ENCODE measurements around the gene PRKCA. TPM values are rescaled to one million over a fixed set of nuclear protein-coding genes. Genes with fewer than 3 reads are reported as not detected.

The PRKCA gene
- total and polyA plus RNA-seq, 2 of the 13 experiments (the other 11 are each of a cell fraction or from before 2014, with no cell fraction given): 18.5 to 21.5 TPM

DNA sequence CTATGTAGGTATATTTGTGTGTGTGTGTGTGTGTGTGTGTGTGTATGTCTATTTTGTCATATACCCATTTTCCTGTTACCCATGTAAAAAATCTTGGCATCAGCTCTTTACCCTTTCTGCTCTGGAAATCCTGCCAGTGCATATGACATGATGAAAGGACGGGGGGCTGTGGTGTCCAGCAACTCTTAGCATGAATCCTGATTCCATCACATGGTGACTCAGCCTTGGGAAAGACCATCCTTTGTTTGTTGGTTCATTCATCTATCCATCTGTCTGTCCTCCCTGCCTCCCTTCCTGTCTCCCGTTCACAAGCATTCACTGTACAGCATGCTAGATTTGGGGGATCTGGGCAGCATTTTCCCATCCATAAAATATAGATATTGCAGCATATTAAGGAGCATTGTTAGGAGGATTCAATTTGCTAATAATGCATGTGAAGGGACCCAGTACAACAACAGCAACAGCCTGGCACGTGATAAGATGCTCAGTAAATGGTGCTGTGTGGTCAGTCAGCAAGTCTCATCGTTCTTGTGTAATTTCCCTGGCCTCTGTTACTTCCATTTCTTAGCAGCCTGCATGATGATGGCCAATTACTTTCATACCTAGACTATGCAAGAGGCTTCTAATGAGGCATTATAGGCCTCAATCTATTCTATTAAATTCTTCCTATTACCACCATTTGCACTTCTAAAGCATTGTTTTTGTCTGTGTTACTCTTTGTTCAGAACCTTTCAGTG lies 191.0 kb downstream of the PRKCA start:
- Histone ChIP-seq H3K9ac (ENCODE audit: insufficient read depth, low read depth, low read length) (no peak overlapping the region), H3K4me1 (ENCODE audit: insufficient read depth, low read length) (peaks cover 59% of the 10 kb centered on the region), H2AFZ (ENCODE audit: low read length) (no peak overlapping the region), H3K4me2 (ENCODE audit: low read depth, low read length) (no peak overlapping the region), H3K27ac (ENCODE audit: extremely low read length, insufficient read depth, low read length) (peak overlapping the region; percentile 20), H3K79me2 (ENCODE audit: insufficient read depth, low read length) (peaks cover 9% of the 10 kb centered on the region), H4K20me1 (ENCODE audit: insufficient read depth, low read length) (no peaks in the 10 kb centered on the region), H3K4me3 (replicated peaks in 1 of 3; ENCODE audit: insufficient read depth in 1 of 3, low read depth in 2 of 3, low read length in 3 of 3) (no peak overlapping the region), H3K36me3 (replicated peaks in 1 of 2; ENCODE audit: control insufficient read depth in 1 of 2, insufficient read depth in 2 of 2, low read length in 2 of 2) (peaks cover 1 to 4% of the 10 kb centered on the region in 2 experiments; a peak in 1 of 5 replicates), H3K27me3 (ENCODE audit: control insufficient read depth in 1 of 2, insufficient read depth in 2 of 2, low read length in 2 of 2) (no peaks in the 10 kb centered on the region), H3K9me3 (ENCODE audit: low read length) (no peaks in the 10 kb centered on the region)
- WGBS (ENCODE audit: low lambda C conversion rate): 92% methylated on average over 4 of the region's 4 CpGs
- BruUV-seq (replicated peaks): no TSS peak
- ATAC-seq (no peak; the same call in 2 of the 3 replicates), DNase-seq (ENCODE audit: low spot score) (no peak), FAIRE-seq (no peak)
- intact Hi-C loops (cut with micrococcal nuclease; ENCODE audit: unreplicated experiment): no loop called here
- no peak for TF ChIP-seq ZNF441 (CRISPR knock-in tag; IDR thresholded peaks at IDR 0.05; ENCODE audit: borderline replicate concordance)
- TF ChIP-seq TBP (CRISPR knock-in tag; IDR thresholded peaks at IDR 0.05): no peak
- peak; percentile 67 for TF ChIP-seq FOSL2 (CRISPR knock-in tag; IDR thresholded peaks at IDR 0.05)
- TF ChIP-seq, protein P1, sequence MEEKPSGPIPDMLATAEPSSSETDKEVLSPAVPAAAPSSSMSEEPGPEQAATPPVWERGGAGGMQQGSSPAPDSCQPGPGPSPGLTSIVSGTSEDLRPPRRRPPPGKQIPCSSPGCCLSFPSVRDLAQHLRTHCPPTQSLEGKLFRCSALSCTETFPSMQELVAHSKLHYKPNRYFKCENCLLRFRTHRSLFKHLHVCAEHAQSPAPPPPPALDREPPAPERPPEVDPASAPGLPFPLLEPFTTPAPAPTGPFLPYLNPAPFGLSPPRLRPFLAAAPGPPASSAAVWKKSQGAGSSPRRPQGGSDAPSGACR (CRISPR knock-in tag; IDR thresholded peaks at IDR 0.05): 0 out of 2 replicates have a peak, but pooled peaks have one; percentile 5
- in situ Hi-C loops (cut with HindIII; ENCODE audit: extremely low pct_ligation_motif_present, low pct_unique_long_range_greater_than_20kb): no loop called here
- ChIA-PET POLR2A (no interaction called here), CTCF (ENCODE audit: low intra/inter-chr PET ratio, low total read pairs) (no interaction called here)

DNA sequence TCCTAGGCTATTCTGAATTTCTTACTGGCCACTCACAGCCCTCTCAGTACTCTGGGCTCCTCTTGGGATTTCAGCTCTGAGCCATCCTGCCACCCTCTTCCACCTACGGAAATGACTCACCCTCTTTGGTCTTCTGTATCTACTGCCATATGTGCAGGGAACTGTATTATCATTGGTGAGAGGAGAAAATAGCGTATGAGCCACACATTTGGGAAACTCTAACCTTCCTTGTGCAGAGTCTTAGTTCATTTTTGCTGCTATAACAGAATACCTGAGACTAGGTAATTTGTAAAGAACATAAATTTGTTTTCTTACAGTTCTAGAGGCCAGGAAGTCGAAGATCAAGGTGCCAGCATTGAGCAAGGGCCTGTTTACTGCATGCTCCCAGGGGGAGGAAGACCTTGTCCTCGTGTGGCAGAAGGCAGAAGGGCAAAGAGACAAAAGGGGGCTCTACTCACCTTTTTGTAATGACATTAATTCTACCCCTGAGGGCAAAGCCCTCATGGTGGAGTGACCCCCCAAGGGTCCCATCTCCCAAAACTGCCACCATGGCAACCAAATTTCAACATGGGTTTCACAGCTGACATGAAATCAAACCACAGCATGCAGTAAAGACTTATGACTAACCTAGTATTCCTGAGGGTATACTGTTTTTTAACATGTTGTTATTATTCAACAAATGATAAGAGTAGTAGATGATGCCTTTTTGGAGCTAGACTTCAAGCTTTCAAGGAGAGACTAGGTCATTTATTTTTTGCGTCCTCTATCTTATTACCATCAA lies 191.8 kb downstream of the PRKCA start:
- DNase-seq (ENCODE audit: low spot score): no peak
- 59% methylated on average over 5 of the region's 5 CpGs for WGBS (ENCODE audit: low lambda C conversion rate)
- Histone ChIP-seq H3K27ac (ENCODE audit: extremely low read length, insufficient read depth, low read length) (peak overlapping the region; percentile 20), H3K4me2 (ENCODE audit: low read depth, low read length) (no peak overlapping the region), H3K9me3 (ENCODE audit: low read length) (no peaks in the 10 kb centered on the region), H2AFZ (ENCODE audit: low read length) (no peak overlapping the region), H3K27me3 (ENCODE audit: control insufficient read depth in 1 of 2, insufficient read depth in 2 of 2, low read length in 2 of 2) (no peaks in the 10 kb centered on the region), H3K4me3 (replicated peaks in 1 of 3; ENCODE audit: insufficient read depth in 1 of 3, low read depth in 2 of 3, low read length in 3 of 3) (no peak overlapping the region), H4K20me1 (ENCODE audit: insufficient read depth, low read length) (no peaks in the 10 kb centered on the region), H3K9ac (ENCODE audit: insufficient read depth, low read depth, low read length) (no peak overlapping the region), H3K4me1 (ENCODE audit: insufficient read depth, low read length) (peaks cover 52% of the 10 kb centered on the region), H3K79me2 (ENCODE audit: insufficient read depth, low read length) (peaks cover 9% of the 10 kb centered on the region), H3K36me3 (replicated peaks in 1 of 2; ENCODE audit: control insufficient read depth in 1 of 2, insufficient read depth in 2 of 2, low read length in 2 of 2) (peaks cover 1 to 4% of the 10 kb centered on the region in 2 experiments; a peak in 1 of 5 replicates)
- peak; percentile 83 for ATAC-seq
- POLR2A ChIA-PET: no interaction called here
- in situ Hi-C loops (cut with HindIII; ENCODE audit: extremely low pct_ligation_motif_present, low pct_unique_long_range_greater_than_20kb) (no loop called here), intact Hi-C loops (cut with micrococcal nuclease; ENCODE audit: unreplicated experiment) (no loop called here)
- no peak for FAIRE-seq
- no TSS peak for BruUV-seq (replicated peaks)
- CTCF ChIA-PET (ENCODE audit: low intra/inter-chr PET ratio, low total read pairs): no interaction called here
- TF ChIP-seq ZNF12 (CRISPR knock-in tag; IDR thresholded peaks at IDR 0.05) (peak; percentile 89), FOSL2 (CRISPR knock-in tag; IDR thresholded peaks at IDR 0.05) (peak; percentile 88), ZFP62 (CRISPR knock-in tag; IDR thresholded peaks at IDR 0.05) (no peak)
- TF ChIP-seq, protein P2, sequence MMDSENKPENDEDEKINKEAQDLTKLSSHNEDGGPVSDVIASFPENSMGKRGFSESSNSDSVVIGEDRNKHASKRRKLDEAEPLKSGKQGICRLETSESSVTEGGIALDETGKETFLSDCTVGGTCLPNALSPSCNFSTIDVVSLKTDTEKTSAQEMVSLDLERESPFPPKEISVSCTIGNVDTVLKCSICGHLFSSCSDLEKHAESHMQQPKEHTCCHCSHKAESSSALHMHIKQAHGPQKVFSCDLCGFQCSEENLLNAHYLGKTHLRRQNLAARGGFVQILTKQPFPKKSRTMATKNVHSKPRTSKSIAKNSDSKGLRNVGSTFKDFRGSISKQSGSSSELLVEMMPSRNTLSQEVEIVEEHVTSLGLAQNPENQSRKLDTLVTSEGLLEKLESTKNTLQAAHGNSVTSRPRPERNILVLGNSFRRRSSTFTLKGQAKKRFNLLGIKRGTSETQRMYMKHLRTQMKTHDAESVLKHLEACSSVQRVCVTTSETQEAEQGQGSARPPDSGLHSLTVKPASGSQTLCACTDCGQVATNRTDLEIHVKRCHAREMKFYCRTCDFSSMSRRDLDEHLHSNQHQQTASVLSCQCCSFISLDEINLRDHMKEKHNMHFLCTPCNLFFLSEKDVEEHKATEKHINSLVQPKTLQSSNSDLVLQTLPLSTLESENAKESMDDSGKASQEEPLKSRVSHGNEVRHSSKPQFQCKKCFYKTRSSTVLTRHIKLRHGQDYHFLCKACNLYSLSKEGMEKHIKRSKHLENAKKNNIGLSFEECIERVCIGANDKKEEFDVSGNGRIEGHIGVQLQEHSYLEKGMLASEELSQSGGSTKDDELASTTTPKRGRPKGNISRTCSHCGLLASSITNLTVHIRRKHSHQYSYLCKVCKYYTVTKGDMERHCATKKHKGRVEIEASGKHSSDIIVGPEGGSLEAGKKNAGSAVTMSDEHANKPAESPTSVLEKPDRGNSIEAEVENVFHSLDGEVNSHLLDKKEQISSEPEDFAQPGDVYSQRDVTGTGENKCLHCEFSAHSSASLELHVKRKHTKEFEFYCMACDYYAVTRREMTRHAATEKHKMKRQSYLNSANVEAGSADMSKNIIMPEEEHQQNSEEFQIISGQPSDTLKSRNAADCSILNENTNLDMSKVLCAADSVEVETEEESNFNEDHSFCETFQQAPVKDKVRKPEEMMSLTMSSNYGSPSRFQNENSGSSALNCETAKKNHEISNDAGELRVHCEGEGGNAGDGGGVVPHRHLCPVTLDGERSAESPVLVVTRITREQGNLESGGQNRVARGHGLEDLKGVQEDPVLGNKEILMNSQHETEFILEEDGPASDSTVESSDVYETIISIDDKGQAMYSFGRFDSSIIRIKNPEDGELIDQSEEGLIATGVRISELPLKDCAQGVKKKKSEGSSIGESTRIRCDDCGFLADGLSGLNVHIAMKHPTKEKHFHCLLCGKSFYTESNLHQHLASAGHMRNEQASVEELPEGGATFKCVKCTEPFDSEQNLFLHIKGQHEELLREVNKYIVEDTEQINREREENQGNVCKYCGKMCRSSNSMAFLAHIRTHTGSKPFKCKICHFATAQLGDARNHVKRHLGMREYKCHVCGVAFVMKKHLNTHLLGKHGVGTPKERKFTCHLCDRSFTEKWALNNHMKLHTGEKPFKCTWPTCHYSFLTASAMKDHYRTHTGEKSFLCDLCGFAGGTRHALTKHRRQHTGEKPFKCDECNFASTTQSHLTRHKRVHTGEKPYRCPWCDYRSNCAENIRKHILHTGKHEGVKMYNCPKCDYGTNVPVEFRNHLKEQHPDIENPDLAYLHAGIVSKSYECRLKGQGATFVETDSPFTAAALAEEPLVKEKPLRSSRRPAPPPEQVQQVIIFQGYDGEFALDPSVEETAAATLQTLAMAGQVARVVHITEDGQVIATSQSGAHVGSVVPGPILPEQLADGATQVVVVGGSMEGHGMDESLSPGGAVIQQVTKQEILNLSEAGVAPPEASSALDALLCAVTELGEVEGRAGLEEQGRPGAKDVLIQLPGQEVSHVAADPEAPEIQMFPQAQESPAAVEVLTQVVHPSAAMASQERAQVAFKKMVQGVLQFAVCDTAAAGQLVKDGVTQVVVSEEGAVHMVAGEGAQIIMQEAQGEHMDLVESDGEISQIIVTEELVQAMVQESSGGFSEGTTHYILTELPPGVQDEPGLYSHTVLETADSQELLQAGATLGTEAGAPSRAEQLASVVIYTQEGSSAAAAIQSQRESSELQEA (CRISPR knock-in tag; IDR thresholded peaks at IDR 0.05; ENCODE audit: not compliant biosample characterization): no peak

All from HepG2 (cell line).